ENCODE data around the gene ETS1.

GRCh38 chr11:128467610-128468041 is 119.7 kb downstream of the ETS1 start:
- TF ChIP-seq, protein P1, sequence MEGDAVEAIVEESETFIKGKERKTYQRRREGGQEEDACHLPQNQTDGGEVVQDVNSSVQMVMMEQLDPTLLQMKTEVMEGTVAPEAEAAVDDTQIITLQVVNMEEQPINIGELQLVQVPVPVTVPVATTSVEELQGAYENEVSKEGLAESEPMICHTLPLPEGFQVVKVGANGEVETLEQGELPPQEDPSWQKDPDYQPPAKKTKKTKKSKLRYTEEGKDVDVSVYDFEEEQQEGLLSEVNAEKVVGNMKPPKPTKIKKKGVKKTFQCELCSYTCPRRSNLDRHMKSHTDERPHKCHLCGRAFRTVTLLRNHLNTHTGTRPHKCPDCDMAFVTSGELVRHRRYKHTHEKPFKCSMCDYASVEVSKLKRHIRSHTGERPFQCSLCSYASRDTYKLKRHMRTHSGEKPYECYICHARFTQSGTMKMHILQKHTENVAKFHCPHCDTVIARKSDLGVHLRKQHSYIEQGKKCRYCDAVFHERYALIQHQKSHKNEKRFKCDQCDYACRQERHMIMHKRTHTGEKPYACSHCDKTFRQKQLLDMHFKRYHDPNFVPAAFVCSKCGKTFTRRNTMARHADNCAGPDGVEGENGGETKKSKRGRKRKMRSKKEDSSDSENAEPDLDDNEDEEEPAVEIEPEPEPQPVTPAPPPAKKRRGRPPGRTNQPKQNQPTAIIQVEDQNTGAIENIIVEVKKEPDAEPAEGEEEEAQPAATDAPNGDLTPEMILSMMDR (IDR thresholded peaks at IDR 0.05) = no peak
- TF ChIP-seq POLR2A (IDR thresholded peaks at IDR 0.05) = no peak

All from Peyer's patch (tissue), 4 donors.